Left lung (tissue), 10 donors: ENCODE measurements around the gene KRTAP10-6. TPM values are rescaled to one million over a fixed set of nuclear protein-coding genes. Genes with fewer than 3 reads are reported as not detected.

Source experiments
- ATAC-seq: fragments of 200-7000 bp; cut with Tn5 transposase; one replicate; pipeline ENCODE4 v1.9.1; 2020; ENCODE audit warnings: moderate library complexity
- DNase-seq, 4 donors: peaks; one replicate each; pipeline ENCODE4 v3.0.0-alpha.2; 2013 to 2020
- H3K27ac ChIP-seq, 2 donors: fragments of 200-600 bp; sonication (generic) in 1 of 2; one replicate each; pipeline versions ENCODE4 v1.5.0 to v1.8.0; 2020 to 2021
- H3K27me3 ChIP-seq, 2 donors: fragments of 200-600 bp; sonication (generic) in 1 of 2; one replicate each; pipeline versions ENCODE4 v1.5.0 to v1.8.0; 2020 to 2021
- H3K36me3 ChIP-seq, 2 donors: fragments of 200-600 bp; sonication (generic) in 1 of 2; one replicate each; pipeline versions ENCODE4 v1.5.0 to v1.8.0; 2020 to 2021
- H3K4me1 ChIP-seq, 2 donors: fragments of 200-600 bp; one replicate each; pipeline ENCODE4 v1.8.0; 2021
- H3K4me3 ChIP-seq, 2 donors: fragments of 200-600 bp; sonication (generic) in 1 of 2; one replicate each; pipeline versions ENCODE4 v1.5.0 to v1.8.0; 2020 to 2021; ENCODE audit warnings: mild to moderate bottlenecking in 1 of 2
- H3K9me3 ChIP-seq, 2 donors: fragments of 200-600 bp; sonication (generic) in 1 of 2; one replicate each; pipeline versions ENCODE4 v1.5.0 to v1.8.0; 2020 to 2021
- intact Hi-C, 2 donors: fragments of 100-400 bp; cut with DNase I; formaldehyde crosslinking; loops; one replicate each; pipeline versions ENCODE4 v1.11.2 to v1.14.2; 2022
- polyA plus RNA-seq, 6 donors: library from polyadenylated mRNA; unstranded; fragments of 120-200 nt; gene quantifications; one replicate each; pipeline ENCODE4 v1.2.1, GENCODE V29; 2013; ENCODE audit not compliant: insufficient read length in 6 of 6
- total RNA-seq, 2 donors: library from RNA; stranded (reverse); fragmentation: NEBNext Ultra II Directional; extraction: Animal tissue kit (Norgen Biotek cat#: 25700); gene quantifications; one replicate each; pipeline ENCODE4 v1.2.1, GENCODE V29; 2021
- TF ChIP-seq, protein P1 (sequence below), 2 donors: fragments of 200-600 bp; sonication (generic) in 1 of 2; IDR thresholded peaks; one replicate each; pipeline versions ENCODE4 v1.5.0 to v1.8.0; 2021; ENCODE audit warnings: antibody characterized with exemption in 2 of 2
- donor health status: DM: no; HTN: yes; CAD: no.
- donor health status: DM: no; HTN: no; CAD: no.

KRTAP10-6 gene
- total and polyA plus RNA-seq, 8 donors: not detected

DNA sequence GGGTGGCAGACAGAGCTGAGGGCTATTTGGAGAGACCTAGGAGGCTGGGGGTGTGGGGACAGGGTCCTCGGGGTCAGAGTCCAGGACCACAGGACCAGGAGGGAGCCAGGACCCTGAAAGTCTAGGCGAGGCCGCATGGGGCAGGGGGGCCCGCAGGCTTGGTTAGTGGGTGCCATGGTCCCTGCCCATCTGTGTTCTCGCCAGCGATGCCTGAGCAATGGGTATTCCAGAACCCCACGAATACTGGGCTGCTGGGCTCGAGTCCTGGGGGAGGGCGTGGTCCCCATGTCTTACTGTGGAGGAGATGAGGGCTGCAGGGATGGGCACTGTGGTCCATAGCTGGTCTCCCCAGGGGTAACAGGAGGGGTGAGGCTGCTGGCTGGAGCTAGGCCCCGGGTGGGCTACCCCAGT lies 2.0 kb downstream of the KRTAP10-6 start:
- DNase-seq (no peak), ATAC-seq (no peak)
- no peaks in the 10 kb centered on the region for H3K4me1 ChIP-seq
- no peaks in the 10 kb centered on the region for H3K36me3 ChIP-seq
- no peak overlapping the region for H3K4me3 ChIP-seq
- no peak overlapping the region for H3K27ac ChIP-seq
- TF ChIP-seq, protein P1, sequence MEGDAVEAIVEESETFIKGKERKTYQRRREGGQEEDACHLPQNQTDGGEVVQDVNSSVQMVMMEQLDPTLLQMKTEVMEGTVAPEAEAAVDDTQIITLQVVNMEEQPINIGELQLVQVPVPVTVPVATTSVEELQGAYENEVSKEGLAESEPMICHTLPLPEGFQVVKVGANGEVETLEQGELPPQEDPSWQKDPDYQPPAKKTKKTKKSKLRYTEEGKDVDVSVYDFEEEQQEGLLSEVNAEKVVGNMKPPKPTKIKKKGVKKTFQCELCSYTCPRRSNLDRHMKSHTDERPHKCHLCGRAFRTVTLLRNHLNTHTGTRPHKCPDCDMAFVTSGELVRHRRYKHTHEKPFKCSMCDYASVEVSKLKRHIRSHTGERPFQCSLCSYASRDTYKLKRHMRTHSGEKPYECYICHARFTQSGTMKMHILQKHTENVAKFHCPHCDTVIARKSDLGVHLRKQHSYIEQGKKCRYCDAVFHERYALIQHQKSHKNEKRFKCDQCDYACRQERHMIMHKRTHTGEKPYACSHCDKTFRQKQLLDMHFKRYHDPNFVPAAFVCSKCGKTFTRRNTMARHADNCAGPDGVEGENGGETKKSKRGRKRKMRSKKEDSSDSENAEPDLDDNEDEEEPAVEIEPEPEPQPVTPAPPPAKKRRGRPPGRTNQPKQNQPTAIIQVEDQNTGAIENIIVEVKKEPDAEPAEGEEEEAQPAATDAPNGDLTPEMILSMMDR (IDR thresholded peaks at IDR 0.05): no peak
- H3K27me3 ChIP-seq: peaks cover 0 to 52% of the 10 kb centered on the region in 2 donors
- intact Hi-C loops: no loop called here
- no peaks in the 10 kb centered on the region for H3K9me3 ChIP-seq

- Histone ChIP-seq H3K9me3 (no peaks in the 10 kb centered on the region), H3K27ac (no peak overlapping the region), H3K4me3 (no peak overlapping the region), H3K4me1 (no peaks in the 10 kb centered on the region), H3K36me3 (no peaks in the 10 kb centered on the region), H3K27me3 (peaks cover 0 to 58% of the 10 kb centered on the region in 2 donors)
- intact Hi-C loops: no loop called here
- ATAC-seq (no peak), DNase-seq (no peak)
- TF ChIP-seq, protein P1 (IDR thresholded peaks at IDR 0.05): no peak
Measured at GRCh38 chr21:44589586-44590305, 2.6 kb downstream of the KRTAP10-6 start.

DNA sequence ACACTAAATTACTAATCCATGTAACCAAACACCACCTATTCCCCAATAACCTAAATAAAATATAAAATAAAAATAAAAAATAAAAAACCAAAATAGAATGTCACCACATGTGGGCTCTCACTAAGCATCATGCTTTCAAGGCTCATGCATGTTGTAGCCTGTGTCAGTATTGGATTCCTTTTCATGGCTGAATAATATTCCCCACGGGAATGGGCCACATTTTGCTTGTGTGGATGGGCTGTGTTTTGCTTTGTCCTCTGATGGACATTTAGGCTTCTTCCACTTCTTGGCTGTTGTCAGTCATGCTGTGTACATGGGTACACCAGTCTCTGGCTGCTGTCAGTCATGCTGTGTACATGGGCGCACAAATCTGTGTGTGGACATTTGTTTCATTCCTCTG lies 3.2 kb downstream of the KRTAP10-6 start:
- no peaks in the 10 kb centered on the region for H3K9me3 ChIP-seq
- ATAC-seq: no peak
- TF ChIP-seq, protein P1 (IDR thresholded peaks at IDR 0.05): no peak
- no peaks in the 10 kb centered on the region for H3K4me1 ChIP-seq
- no peaks in the 10 kb centered on the region for H3K36me3 ChIP-seq
- H3K4me3 ChIP-seq: no peak overlapping the region
- intact Hi-C loops: no loop called here
- H3K27me3 ChIP-seq: peaks cover 0 to 62% of the 10 kb centered on the region in 2 donors
- DNase-seq: no peak
- H3K27ac ChIP-seq: no peak overlapping the region

DNA sequence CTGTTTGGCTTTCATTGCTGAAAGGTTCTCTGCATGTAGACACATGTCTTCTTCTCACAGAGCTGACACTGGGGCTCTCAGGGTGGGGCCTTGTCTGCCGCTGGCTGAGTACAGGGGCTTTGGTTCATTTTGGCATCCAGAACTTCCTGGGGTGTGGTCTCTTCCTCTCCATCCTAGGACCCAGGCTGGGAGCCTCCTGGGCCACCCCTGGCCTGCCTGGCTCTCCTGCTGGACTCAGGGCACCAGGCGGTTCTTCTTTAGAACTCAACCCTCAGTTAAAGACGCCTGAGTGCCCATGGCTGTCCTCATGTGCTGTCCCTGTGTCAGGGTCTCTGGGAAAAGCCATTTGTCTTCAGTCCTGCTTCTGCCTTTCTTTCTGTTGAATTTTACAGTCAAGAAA lies 6.4 kb downstream of the KRTAP10-6 start:
- intact Hi-C loops: no loop called here
- Histone ChIP-seq H3K27me3 (peaks cover 0 to 61% of the 10 kb centered on the region in 2 donors), H3K27ac (no peak overlapping the region), H3K4me3 (no peak overlapping the region), H3K9me3 (peaks cover 0 to 14% of the 10 kb centered on the region in 2 donors), H3K4me1 (no peaks in the 10 kb centered on the region), H3K36me3 (no peaks in the 10 kb centered on the region)
- TF ChIP-seq, protein P1 (IDR thresholded peaks at IDR 0.05): no peak
- ATAC-seq (no peak), DNase-seq (peak in 1 of 4 donors; percentile 48)

DNA sequence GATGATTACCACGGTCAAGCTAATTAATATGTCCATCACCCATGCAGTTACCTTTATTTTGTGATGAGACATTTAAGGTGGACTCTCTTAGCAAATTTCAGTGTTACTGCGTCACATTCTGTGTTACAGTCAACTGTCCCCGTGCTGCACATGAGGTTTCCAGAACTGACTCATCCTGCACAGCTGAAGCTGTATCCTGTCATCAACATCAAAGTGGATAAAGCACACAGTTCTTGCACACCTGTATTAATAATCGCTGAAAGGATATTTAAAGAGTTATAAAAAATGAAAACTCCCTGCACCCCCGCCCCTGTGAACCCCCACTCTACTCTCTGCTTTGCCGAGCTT lies 8.5 kb downstream of the KRTAP10-6 start:
- intact Hi-C loops: no loop called here
- H3K27ac ChIP-seq: no peak overlapping the region
- H3K9me3 ChIP-seq: peaks cover 0 to 19% of the 10 kb centered on the region in 2 donors
- H3K36me3 ChIP-seq: no peaks in the 10 kb centered on the region
- H3K4me1 ChIP-seq: no peaks in the 10 kb centered on the region
- DNase-seq: no peak
- H3K27me3 ChIP-seq: peaks cover 0 to 60% of the 10 kb centered on the region in 2 donors
- no peak overlapping the region for H3K4me3 ChIP-seq
- ATAC-seq: no peak
- TF ChIP-seq, protein P1 (IDR thresholded peaks at IDR 0.05): no peak
